Astrocyte (in vitro differentiated cells and primary cell): Measurements from ENCODE around the gene DTNB.

Experiments
- CTCF ChIP-seq: IDR thresholded peaks from 2 replicates; pipeline ENCODE4 v1.5.1; 2011; ENCODE audit warnings: low read depth, mild to moderate bottlenecking, inconsistent platforms, low read length, moderate library complexity; ENCODE audit not compliant: insufficient read depth
- EZH2 ChIP-seq: IDR thresholded peaks from 2 replicates; pipeline ENCODE4 v1.6.1; 2012; ENCODE audit warnings: mild to moderate bottlenecking, low read length, inconsistent platforms; ENCODE audit not compliant: insufficient read depth

- TF ChIP-seq CTCF (peak; percentile 50), EZH2 (no peak)
Observed at GRCh38 chr2:25567406-25567805, 106.0 kb downstream of the DTNB start.
